ENCODE results near the gene KRTAP4-1. TPM values are rescaled to one million over a fixed set of nuclear protein-coding genes. Genes with fewer than 3 reads are reported as not detected.

KRTAP4-1 gene
- total and polyA plus RNA-seq, 9 of the 15 experiments (the other 6 are each of a cell fraction or from before 2014, with no cell fraction given), result not detected

GRCh38 chr17:41199421-41200078, 14.8 kb upstream of the KRTAP4-1 start (continued):
- TF ChIP-seq ZFX (CRISPR knock-in tag; IDR thresholded peaks at IDR 0.05) (no peak), NONO (IDR thresholded peaks at IDR 0.05; ENCODE audit: low read depth in 2 of 2, low read length in 1 of 2) (no peak), FOS (IDR thresholded peaks at IDR 0.05; ENCODE audit: extremely low read depth, insufficient read length) (no peak), FOXM1 (IDR thresholded peaks at IDR 0.05; ENCODE audit: low read depth) (no peak), FOXM1 (CRISPR knock-in tag; IDR thresholded peaks at IDR 0.05; ENCODE audit: low read depth) (no peak), TBL1XR1 (IDR thresholded peaks at IDR 0.05; ENCODE audit: low read length in 2 of 2) (no peak)

- no peak for FAIRE-seq
- 0% methylated on average over 1 of the region's 1 CpG for WGBS (ENCODE audit: insufficient coverage, low coverage, missing lambda C conversion rate)
- POLR2A ChIA-PET, result no interaction called here
Observed at GRCh38 chr17:41196068-41196467, 11.4 kb upstream of the KRTAP4-1 start.

More at GRCh38 chr17:41196068-41196467, 11.4 kb upstream of the KRTAP4-1 start:
- no TSS peak for BruUV-seq (replicated peaks)
- Histone ChIP-seq H3K4me3 (no peak overlapping the region), H3K36me3 (ENCODE audit: control insufficient read depth, insufficient read depth, low read length) (no peaks in the 10 kb centered on the region), H3K9ac (ENCODE audit: insufficient read depth in 1 of 2, low read depth in 2 of 2, low read length in 2 of 2) (no peak overlapping the region), H3K4me2 (ENCODE audit: insufficient read depth, low read length) (no peak overlapping the region), H3K79me2 (ENCODE audit: control insufficient read depth, insufficient read depth, low read length) (no peaks in the 10 kb centered on the region), H3K4me1 (replicated peaks in 1 of 2; ENCODE audit: control insufficient read depth in 2 of 2, insufficient read depth in 2 of 2, low read length in 2 of 2) (no peaks in the 10 kb centered on the region), H3K9me3 (replicated peaks; ENCODE audit: control insufficient read depth, insufficient read depth, low read depth, low read length) (no peaks in the 10 kb centered on the region), H3K9me1 (ENCODE audit: control insufficient read depth, insufficient read depth, low read length) (no peaks in the 10 kb centered on the region), H4K20me1 (replicated peaks; ENCODE audit: control insufficient read depth, insufficient read depth, low read length) (no peaks in the 10 kb centered on the region), H3K27ac (ENCODE audit: extremely low read depth, low read depth, low read length) (no peak overlapping the region), H3K27me3 (ENCODE audit: control insufficient read depth in 2 of 2, insufficient read depth in 2 of 2, low read length in 2 of 2) (no peaks in the 10 kb centered on the region), H2AFZ (ENCODE audit: low read depth, low read length) (no peak overlapping the region)
- DNase-seq (ENCODE audit: extremely low read depth in 1 of 4, low spot score in 3 of 4), result no peak
- CTCF ChIA-PET (ENCODE audit: low intra/inter-chr PET ratio), result no interaction called here
- ATAC-seq, result no peak
- in situ Hi-C loops (cut with MboI), result no loop called here
- TF ChIP-seq XRCC5 (IDR thresholded peaks at IDR 0.05; ENCODE audit: low read depth, low read length) (no peak), KLF13 (tag; IDR thresholded peaks at IDR 0.05; ENCODE audit: borderline replicate concordance, low read depth) (no peak), BHLHE40 (IDR thresholded peaks at IDR 0.05; ENCODE audit: low read length) (no peak), SMAD1 (IDR thresholded peaks at IDR 0.05; ENCODE audit: low read depth, low read length, partially characterized antibody) (no peak), NFIC (IDR thresholded peaks at IDR 0.05) (no peak), DNMT1 (IDR thresholded peaks at IDR 0.05) (no peak), PHF20 (IDR thresholded peaks at IDR 0.05; ENCODE audit: partially characterized antibody) (no peak), MAZ (CRISPR knock-in tag; conservative IDR thresholded peaks at IDR 0.05 in 1 of 2, IDR thresholded peaks at IDR 0.05 in 1 of 2) (no peak), ZNF79 (CRISPR knock-in tag; IDR thresholded peaks at IDR 0.05; ENCODE audit: low read depth) (no peak), NFXL1 (CRISPR knock-in tag; IDR thresholded peaks at IDR 0.05) (no peak), OTX1 (CRISPR knock-in tag; IDR thresholded peaks at IDR 0.05) (no peak), ZNF586 (CRISPR knock-in tag; conservative IDR thresholded peaks at IDR 0.05) (no peak), HDAC6 (IDR thresholded peaks at IDR 0.05; ENCODE audit: low read depth, low read length) (no peak), HNRNPL (IDR thresholded peaks at IDR 0.05; ENCODE audit: low read depth, low read length) (no peak), MAFK (IDR thresholded peaks at IDR 0.05; ENCODE audit: low read length) (no peak), CBX3 (IDR thresholded peaks at IDR 0.05; ENCODE audit: borderline replicate concordance in 1 of 2, low read length in 2 of 2) (no peak), ZNF212 (CRISPR knock-in tag; IDR thresholded peaks at IDR 0.05) (no peak), CBX2 (IDR thresholded peaks at IDR 0.05; ENCODE audit: insufficient read depth, low read length, poor library complexity, severe bottlenecking) (no peak), ARID2 (IDR thresholded peaks at IDR 0.05) (no peak)
- intact Hi-C loops (cut with micrococcal nuclease), result no loop called here

Data from K562 (cell line).